ENCODE results near the gene DNAH10.

- TF ChIP-seq CTCF (conservative IDR thresholded peaks at IDR 0.05; ENCODE audit: low read depth, low read length) = no peak
- no peak for TF ChIP-seq RAD21 (IDR thresholded peaks at IDR 0.05; ENCODE audit: low read length)
- no peak for TF ChIP-seq POLR2A (IDR thresholded peaks at IDR 0.05; ENCODE audit: low read depth, low read length)
- no peak for TF ChIP-seq RCOR1 (IDR thresholded peaks at IDR 0.05; ENCODE audit: insufficient replicate concordance, low read length)
- no peak for TF ChIP-seq CEBPB (IDR thresholded peaks at IDR 0.05; ENCODE audit: low read depth, low read length)
- TF ChIP-seq RFX5 (IDR thresholded peaks at IDR 0.05; ENCODE audit: low read depth, low read length) = no peak
- TF ChIP-seq BHLHE40 (IDR thresholded peaks at IDR 0.05; ENCODE audit: low read depth, low read length) = no peak
- no peak for TF ChIP-seq USF2 (IDR thresholded peaks at IDR 0.05; ENCODE audit: low read depth, low read length)
- TF ChIP-seq NFE2L2 (IDR thresholded peaks at IDR 0.05; ENCODE audit: low read depth, low read length) = no peak
- no peak for TF ChIP-seq MXI1 (IDR thresholded peaks at IDR 0.05; ENCODE audit: borderline replicate concordance, low read depth, low read length)
- no peak for TF ChIP-seq MAFK (IDR thresholded peaks at IDR 0.05; ENCODE audit: low read depth, low read length)
- TF ChIP-seq SMC3 (IDR thresholded peaks at IDR 0.05; ENCODE audit: low read depth, low read length) = no peak
- TF ChIP-seq CHD1 (IDR thresholded peaks at IDR 0.05; ENCODE audit: low read depth, low read length) = no peak
These were observed 196.4 kb downstream of the DNAH10 start for GRCh38 chr12:123958462-123958861.
